HG03354 (cell line): ENCODE results near the gene CLEC16A.

ENCODE experiments used
- ATAC-seq: cut with Tn5 transposase; IDR thresholded peaks from one replicate; pipeline ENCODE4 v1.9.1; 2021; ENCODE audit warnings: mild to moderate bottlenecking; ENCODE audit not compliant: unreplicated experiment, poor library complexity, severe bottlenecking

CLEC16A gene

DNA sequence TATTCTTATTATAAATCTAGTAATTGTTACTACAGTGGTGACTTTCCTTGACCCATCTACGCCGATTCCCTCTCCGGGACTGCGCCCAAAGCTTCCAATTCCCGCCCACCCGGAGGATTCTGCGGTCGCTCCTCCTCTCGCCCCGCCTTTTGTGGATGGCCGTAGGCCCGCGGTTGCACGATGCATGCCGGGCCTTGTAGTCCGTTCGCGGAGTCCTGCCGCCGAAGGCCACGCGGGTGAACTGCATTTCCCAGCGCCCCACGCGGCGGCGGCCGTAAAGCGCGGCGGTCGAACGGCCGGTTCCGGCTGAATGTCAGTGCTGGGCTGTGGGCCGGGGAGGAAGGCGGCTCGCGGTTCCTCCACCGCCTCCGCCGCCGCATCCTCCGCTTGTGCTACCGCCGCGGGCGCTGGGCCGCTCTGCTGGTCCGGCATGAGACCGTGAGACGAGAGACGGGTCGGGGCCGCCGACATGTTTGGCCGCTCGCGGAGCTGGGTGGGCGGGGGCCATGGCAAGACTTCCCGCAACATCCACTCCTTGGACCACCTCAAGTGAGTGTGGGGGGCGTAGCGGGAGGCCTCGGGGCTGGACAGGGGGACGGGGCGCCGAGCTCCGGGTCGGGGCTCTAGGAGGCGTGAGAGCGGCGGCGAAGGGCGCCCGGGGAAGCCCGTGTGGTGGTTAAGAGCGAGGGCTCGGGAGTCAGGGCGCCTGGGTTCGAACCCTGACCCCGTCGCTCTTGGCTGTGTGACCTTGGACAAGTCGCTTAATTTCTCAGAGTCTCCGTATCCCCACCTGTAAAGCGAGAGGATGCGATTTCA, at the start of gene CLEC16A:
Gene CLEC16A (plus strand): TSS at position 316 of the 816 bp plus-strand sequence. CDS start 154 bp downstream, at position 470.
- peak; percentile 77 for ATAC-seq

GRCh38 chr16:10895053-10895946, 49.1 kb upstream of the CLEC16A start:
- no peak for ATAC-seq

DNA sequence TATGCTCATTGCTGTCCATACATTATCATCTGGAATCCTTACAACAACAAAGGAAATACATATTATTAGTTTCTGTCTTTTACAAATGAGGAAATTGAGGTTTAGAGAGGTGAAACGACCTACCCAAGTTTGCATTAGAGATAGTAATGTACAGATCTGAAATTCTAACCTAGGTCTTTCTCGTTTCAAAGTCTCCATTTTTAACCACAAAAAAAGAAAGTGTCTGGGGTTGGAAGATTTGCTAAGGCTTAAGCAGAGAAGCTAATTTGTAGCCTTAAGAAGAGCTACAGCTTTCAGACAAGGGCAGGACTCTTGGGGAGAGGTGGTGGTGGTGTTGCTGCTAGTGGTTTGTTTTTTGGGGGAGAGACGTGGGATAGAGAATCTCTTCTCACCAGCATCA, 48.2 kb upstream of the CLEC16A start:
- ATAC-seq = no peak

- no peak for ATAC-seq
Measured at GRCh38 chr16:10896723-10897122, 47.6 kb upstream of the CLEC16A start.

- ATAC-seq = peak; percentile 70
Measured at GRCh38 chr16:10897134-10897533, 47.2 kb upstream of the CLEC16A start.

DNA sequence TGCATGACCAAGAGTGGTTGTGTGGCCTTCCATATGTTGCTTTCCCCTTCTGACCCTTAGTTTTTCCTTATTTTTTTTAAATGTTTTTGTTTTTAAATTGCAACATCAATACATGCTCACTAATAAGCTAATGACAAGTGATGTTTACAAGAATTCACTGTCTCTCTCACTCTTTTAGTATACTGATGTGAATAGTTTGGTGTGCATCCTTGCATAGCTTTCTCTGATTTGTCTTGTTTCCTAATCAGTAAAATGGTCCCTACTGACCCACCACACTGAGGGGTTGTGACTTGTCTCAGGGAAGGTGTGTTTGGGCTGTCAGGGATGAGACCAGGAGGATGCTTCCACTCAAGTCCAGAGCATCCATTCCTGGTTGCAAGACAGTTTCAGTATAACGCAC, 41.4 kb upstream of the CLEC16A start:
- ATAC-seq = no peak

DNA sequence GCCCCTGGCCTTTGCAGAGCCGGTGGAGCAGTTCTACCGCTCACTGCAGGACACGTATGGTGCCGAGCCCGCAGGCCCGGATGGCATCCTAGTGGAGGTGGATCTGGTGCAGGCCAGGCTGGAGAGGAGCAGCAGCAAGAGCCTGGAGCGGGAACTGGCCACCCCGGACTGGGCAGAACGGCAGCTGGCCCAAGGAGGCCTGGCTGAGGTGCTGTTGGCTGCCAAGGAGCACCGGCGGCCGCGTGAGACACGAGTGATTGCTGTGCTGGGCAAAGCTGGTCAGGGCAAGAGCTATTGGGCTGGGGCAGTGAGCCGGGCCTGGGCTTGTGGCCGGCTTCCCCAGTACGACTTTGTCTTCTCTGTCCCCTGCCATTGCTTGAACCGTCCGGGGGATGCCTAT, 37.9 kb upstream of the CLEC16A start:
- no peak for ATAC-seq

- no peak for ATAC-seq
Measured at GRCh38 chr16:10906914-10907756, 37.2 kb upstream of the CLEC16A start.

DNA sequence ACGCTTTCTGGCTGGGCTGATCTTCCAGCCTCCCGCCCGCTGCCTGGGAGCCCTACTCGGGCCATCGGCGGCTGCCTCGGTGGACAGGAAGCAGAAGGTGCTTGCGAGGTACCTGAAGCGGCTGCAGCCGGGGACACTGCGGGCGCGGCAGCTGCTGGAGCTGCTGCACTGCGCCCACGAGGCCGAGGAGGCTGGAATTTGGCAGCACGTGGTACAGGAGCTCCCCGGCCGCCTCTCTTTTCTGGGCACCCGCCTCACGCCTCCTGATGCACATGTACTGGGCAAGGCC, 36.7 kb upstream of the CLEC16A start:
- no peak for ATAC-seq

- no peak for ATAC-seq
Measured at GRCh38 chr16:10911267-10911666, 33.1 kb upstream of the CLEC16A start.

GRCh38 chr16:10916534-10916933, 27.8 kb upstream of the CLEC16A start:
- ATAC-seq = no peak

DNA sequence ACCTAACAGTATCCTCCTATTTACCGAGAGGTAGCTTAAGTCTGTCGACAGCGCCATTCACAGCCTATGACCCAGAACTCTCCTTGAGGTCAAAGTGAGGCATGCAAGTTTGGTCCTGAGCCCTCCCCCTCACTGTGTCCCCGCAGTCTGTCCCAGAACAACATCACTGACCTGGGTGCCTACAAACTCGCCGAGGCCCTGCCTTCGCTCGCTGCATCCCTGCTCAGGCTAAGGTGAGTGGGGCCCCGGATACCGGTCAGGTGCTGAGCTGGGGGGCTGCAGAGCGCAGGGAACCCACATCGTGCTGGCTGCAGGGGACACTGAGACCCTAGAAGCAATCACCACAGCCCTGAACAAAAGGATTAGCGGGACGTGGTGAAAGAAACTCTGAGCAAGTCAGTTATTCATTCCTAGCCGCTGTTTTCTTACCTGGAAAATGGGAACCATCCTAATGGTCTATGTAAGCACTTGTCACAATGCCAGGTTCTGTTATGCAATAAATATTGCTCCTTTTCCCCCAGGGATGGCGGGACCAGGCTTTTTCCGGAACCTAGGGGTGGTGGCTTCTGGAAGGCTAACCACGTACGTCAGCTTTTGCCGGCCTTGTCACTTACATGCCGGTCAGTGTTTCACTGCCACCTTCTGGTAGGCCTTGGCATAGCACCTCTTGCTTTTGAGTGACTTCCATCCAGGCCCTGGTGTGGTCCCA, 25.9 kb upstream of the CLEC16A start:
- ATAC-seq = no peak

GRCh38 chr16:10919003-10919351, 25.4 kb upstream of the CLEC16A start:
- no peak for ATAC-seq

DNA sequence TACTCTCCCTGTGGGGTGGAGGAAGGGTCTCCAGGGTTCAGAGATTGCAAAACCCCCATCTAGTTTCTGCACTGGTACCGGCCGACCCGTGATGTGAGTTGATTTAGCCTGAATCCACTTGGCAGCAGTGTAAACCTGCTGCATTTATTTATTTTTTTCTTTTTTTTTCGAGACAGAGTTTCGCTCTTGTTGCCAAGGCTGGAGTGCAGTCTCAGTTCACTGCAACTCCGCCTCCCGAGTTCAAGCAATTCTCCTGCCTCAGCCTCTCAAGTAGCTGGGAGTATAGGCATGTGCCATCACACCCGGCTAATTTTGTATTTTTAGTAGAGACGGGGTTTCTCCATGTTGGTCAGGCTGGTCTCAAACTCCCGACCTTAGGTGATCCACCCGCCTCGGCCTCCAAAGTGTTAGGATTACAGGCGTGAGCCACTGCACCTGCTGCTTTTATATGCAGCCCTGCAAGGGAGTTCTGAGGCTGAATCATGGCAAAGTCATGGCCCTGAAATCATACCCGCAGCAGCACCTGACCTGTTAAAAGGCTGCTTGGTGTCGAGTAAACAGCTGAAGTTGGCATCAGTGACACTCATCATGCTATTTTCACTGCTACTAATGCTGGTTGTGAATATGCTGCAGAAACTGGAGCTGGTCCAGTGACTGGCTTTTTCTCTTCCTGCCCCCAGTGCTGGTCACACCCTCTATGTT, 23.5 kb upstream of the CLEC16A start:
- no peak for ATAC-seq

DNA sequence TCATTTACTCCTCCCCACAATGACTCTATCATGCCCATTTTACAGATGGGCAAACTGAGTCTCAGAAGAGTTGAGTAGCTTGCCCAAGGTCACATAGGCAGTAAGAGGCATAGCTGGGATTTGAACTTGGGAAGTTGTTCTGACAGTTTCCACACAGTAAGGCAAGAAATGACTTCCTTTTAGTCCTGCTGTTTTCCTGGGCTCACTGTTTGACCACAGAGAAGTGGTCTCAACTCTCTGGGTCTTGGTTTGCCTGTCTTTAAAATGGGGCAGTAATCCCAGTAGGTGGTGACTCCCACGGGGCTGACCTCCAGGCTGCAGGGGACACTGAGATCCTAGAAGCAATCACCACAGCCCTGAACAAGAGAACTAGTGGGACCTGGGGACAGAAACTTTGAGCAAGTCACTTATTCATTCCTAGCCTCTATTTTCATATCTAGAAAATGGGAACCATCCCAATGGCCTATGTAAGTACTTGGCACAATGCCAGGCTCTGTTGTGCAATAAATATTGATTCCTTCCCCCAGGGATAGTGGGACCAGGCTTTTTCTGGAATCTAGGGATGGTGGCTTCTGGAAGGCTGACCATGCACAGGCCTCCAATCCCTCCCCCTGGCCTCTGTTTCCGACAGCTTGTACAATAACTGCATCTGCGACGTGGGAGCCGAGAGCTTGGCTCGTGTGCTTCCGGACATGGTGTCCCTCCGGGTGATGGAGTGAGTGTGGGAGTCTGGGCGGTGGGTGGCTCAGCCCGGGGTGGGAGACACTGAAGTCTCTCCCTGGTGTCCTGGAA, 22.6 kb upstream of the CLEC16A start:
- no peak for ATAC-seq

DNA sequence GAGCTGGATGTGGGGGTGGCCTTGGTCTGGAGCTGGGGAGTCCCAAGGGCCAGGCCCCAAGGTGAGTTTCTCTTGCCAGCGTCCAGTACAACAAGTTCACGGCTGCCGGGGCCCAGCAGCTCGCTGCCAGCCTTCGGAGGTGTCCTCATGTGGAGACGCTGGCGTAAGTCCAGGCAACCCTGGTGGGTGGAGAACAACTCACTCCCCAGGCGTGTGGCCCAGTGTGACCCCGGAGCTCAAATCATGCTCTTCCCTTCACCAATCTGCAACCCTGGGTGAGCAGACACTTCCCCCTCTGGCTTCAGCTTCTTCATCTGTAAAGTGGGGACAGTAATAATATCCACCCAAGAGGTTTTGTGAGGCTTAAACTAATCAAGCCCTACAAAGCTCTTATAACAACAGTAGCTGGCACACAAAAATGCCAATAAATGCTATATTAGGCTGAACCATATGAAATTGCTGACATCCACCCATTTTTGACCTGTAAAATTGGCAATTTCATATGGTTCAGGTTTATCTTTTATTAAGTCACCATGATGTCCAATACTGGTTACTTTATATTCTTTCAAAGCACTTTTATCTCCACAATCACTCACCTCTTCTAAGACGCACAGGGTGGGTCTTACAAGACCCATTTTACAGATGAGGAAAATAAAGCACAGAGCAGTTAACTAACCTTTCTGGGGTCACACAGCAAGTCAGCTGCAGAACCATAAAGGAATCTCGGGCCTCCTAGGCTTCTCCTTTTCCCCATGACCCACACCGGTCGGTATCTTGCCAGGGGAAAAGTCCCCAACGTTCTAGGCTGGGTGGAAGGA, 21.8 kb upstream of the CLEC16A start:
- no peak for ATAC-seq

- ATAC-seq = no peak
Measured at GRCh38 chr16:10923146-10923649, 21.2 kb upstream of the CLEC16A start.
